ENCODE results near the gene IL12RB2. TPM values are rescaled to one million over a fixed set of nuclear protein-coding genes. Genes with fewer than 3 reads are reported as not detected.

The IL12RB2 gene
- total and polyA plus RNA-seq, 2 experiments from 2014 or later = 0.79 to 1.7 TPM

- H3K9me2 ChIP-seq (ENCODE audit: insufficient read depth) = 0 out of 2 replicates have a peak, but pooled peaks cover 5% of the 10 kb centered on the region
- H2AFZ ChIP-seq = no peak overlapping the region
- H3F3A ChIP-seq (replicated peaks; ENCODE audit: low read depth) = no peaks in the 10 kb centered on the region
- Mint-ChIP-seq H3K27me3 (ENCODE audit: insufficient read depth, low read depth, poor library complexity) (peaks cover 2% of the 10 kb centered on the region), H3K27ac (no peak overlapping the region), H3K4me3 (no peak overlapping the region), H3K9me3 (no peaks in the 10 kb centered on the region), H3K4me1 (peaks cover 17% of the 10 kb centered on the region; the same call in 2 of the 3 replicates), H3K36me3 (ENCODE audit: low read depth) (no peaks in the 10 kb centered on the region)
- no peaks in the 10 kb centered on the region for H3K27me3 ChIP-seq (ENCODE audit: insufficient read depth)
- H3K4me2 ChIP-seq = no peak overlapping the region
- TF ChIP-seq JUNB (IDR thresholded peaks at IDR 0.05; ENCODE audit: unreplicated experiment) (no peak), ZNF114 (CRISPR knock-in tag; IDR thresholded peaks at IDR 0.05) (no peak), ZNF331 (CRISPR knock-in tag; IDR thresholded peaks at IDR 0.05; ENCODE audit: low read depth) (no peak), CREB1 (CRISPR knock-in tag; IDR thresholded peaks at IDR 0.05; ENCODE audit: low read depth) (no peak), ZNF462 (CRISPR knock-in tag; IDR thresholded peaks at IDR 0.05) (no peak), CTCF (conservative IDR thresholded peaks at IDR 0.05; ENCODE audit: low read depth in 2 of 2) (no peak), POLR2AphosphoS5 (IDR thresholded peaks at IDR 0.05; ENCODE audit: low read depth) (no peak), EZH2phosphoT487 (IDR thresholded peaks at IDR 0.05; ENCODE audit: unreplicated experiment) (no peak), REST (IDR thresholded peaks at IDR 0.05; ENCODE audit: unreplicated experiment) (no peak), EZH2 (IDR thresholded peaks at IDR 0.05; ENCODE audit: low read depth, unreplicated experiment) (no peak), STAT1 (IDR thresholded peaks at IDR 0.05; ENCODE audit: unreplicated experiment) (no peak)
- ATAC-seq (no peak; the same call in 2 of the 3 replicates), DNase-seq (ENCODE audit: low spot score) (no peak)
- H3K79me2 ChIP-seq (replicated peaks; ENCODE audit: insufficient read depth) = no peaks in the 10 kb centered on the region
- H3K4me1 ChIP-seq (ENCODE audit: insufficient read depth) = peaks cover 11% of the 10 kb centered on the region
- no peak overlapping the region for H3K4me3 ChIP-seq
- H3K36me3 ChIP-seq (ENCODE audit: insufficient read depth) = no peaks in the 10 kb centered on the region
- no peaks in the 10 kb centered on the region for H4K20me1 ChIP-seq (replicated peaks; ENCODE audit: insufficient read depth)
- no peak overlapping the region for H3K27ac ChIP-seq (ENCODE audit: low read depth)
These were observed 8.7 kb downstream of the IL12RB2 start for GRCh38 chr1:67316180-67316902.
